GM23248 (cell line): ENCODE results near the gene ADGRG1. TPM values are rescaled to one million over a fixed set of nuclear protein-coding genes. Genes with fewer than 3 reads are reported as not detected.

ENCODE experiments used
- DNase-seq: peaks from one replicate; pipeline ENCODE4 v3.0.0-alpha.2; 2015
- H2AFZ ChIP-seq: fragments of 200-600 bp; sonication (generic); 2 replicates; pipeline ENCODE4 v1.6.1; 2016; ENCODE audit warnings: antibody characterized with exemption
- H3F3A ChIP-seq: fragments of 200-600 bp; sonication (generic); 2 replicates; pipeline ENCODE4 v1.6.1; 2016; ENCODE audit warnings: mild to moderate bottlenecking, antibody characterized with exemption, mixed run types; ENCODE audit not compliant: insufficient read depth
- H3K27ac ChIP-seq: fragments of 200-600 bp; sonication (generic); 2 replicates; pipeline ENCODE4 v1.5.1; 2016; ENCODE audit warnings: mild to moderate bottlenecking
- H3K27me3 ChIP-seq: fragments of 200-600 bp; sonication (generic); replicated peaks from 2 replicates; pipeline ENCODE4 v1.6.1; 2016; ENCODE audit warnings: mild to moderate bottlenecking; ENCODE audit not compliant: insufficient read depth
- H3K36me3 ChIP-seq: fragments of 200-600 bp; sonication (generic); 2 replicates; pipeline ENCODE4 v1.6.1; 2016; ENCODE audit warnings: low read depth, mild to moderate bottlenecking
- H3K4me1 ChIP-seq: fragments of 200-600 bp; sonication (generic); 2 replicates; pipeline ENCODE4 v1.6.1; 2016; ENCODE audit warnings: mild to moderate bottlenecking; ENCODE audit not compliant: insufficient read depth
- H3K4me2 ChIP-seq: fragments of 200-600 bp; sonication (generic); one replicate; pipeline ENCODE4 v1.6.1; 2016; ENCODE audit warnings: mild to moderate bottlenecking; ENCODE audit not compliant: unreplicated experiment
- H3K4me3 ChIP-seq: fragments of 200-600 bp; sonication (generic); 2 replicates; pipeline ENCODE4 v1.5.1; 2016; ENCODE audit warnings: mild to moderate bottlenecking
- H3K79me2 ChIP-seq: fragments of 200-600 bp; sonication (generic); 2 replicates; pipeline ENCODE4 v1.6.1; 2016; ENCODE audit warnings: mild to moderate bottlenecking; ENCODE audit not compliant: insufficient read depth
- H3K9ac ChIP-seq: fragments of 200-600 bp; sonication (generic); 2 replicates; pipeline ENCODE4 v1.6.1; 2016; ENCODE audit warnings: mild to moderate bottlenecking
- H3K9me2 ChIP-seq: fragments of 200-600 bp; sonication (generic); 2 replicates; pipeline ENCODE4 v1.6.1; 2016; ENCODE audit warnings: mixed run types, mild to moderate bottlenecking, moderate library complexity; ENCODE audit not compliant: insufficient read depth
- H3K9me3 ChIP-seq: fragments of 200-600 bp; sonication (generic); one replicate; pipeline ENCODE4 v1.6.1; 2017; ENCODE audit warnings: low read depth
- H4K20me1 ChIP-seq: fragments of 200-600 bp; sonication (generic); 2 replicates; pipeline ENCODE4 v1.6.0; 2016; ENCODE audit not compliant: insufficient read depth
- EZH2 ChIP-seq: fragments of 200-600 bp; sonication (generic); IDR thresholded peaks from 2 replicates; pipeline ENCODE4 v1.6.1; 2018; ENCODE audit warnings: antibody characterized with exemption, mild to moderate bottlenecking; ENCODE audit not compliant: insufficient read depth, poor library complexity, severe bottlenecking
- EZH2phosphoT487 ChIP-seq: fragments of 200-600 bp; sonication (generic); IDR thresholded peaks from 2 replicates; pipeline ENCODE4 v1.6.1; 2018; ENCODE audit warnings: antibody characterized with exemption, moderate library complexity, mild to moderate bottlenecking, low read depth; ENCODE audit not compliant: insufficient read depth
- WGBS, 2 experiments: methylation state at CpG; one replicate each; pipeline ENCODE4 v1.1.6; 2015 to 2017; ENCODE audit warnings: low lambda C conversion rate in 2 of 2, low coverage in 1 of 2; ENCODE audit errors: missing lambda C conversion rate in 2 of 2; 5-methylcytosine and 5-hydroxymethylcytosine counted together
- in situ Hi-C: fragments of 300-500 bp; cut with MboI; formaldehyde crosslinking; loops from 2 replicates; pipeline ENCODE4 v1.15.0; 2020
- polyA plus RNA-seq: library from polyadenylated mRNA; unstranded; fragments of >200 nt; fragmentation: Nextera tagmentation; extraction: Ambion mirVana; gene quantifications from 2 replicates; pipeline ENCODE4 v1.2.1, GENCODE V29; 2016
- total RNA-seq: library from RNA; depleted of rRNA; stranded (reverse); fragments of >200 nt; shearing (Covaris generic); gene quantifications from 2 replicates; pipeline ENCODE4 v1.2.3, GENCODE V29; 2014

ADGRG1 gene
- total and polyA plus RNA-seq, 2 experiments from 2014 or later, result 0.54 to 0.58 TPM

DNA sequence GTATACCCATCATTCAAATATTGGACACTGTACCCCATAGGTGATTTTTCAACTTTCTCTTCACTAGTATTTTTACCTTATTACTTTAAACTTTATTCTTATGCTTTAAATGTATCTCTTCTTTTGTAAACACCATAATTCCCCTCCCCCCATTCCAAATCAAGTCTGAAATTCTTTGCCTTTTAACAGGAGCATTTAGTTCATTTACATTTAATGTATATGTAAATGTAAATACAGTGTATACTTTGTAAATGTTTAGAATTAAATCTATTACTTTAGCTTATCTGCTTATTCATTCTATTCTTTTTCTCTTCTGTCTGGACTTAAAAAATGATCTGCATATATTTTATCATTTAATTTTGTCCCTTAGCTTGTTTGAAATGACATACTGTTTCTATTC lies 30.0 kb upstream of the ADGRG1 start:
- Histone ChIP-seq H4K20me1 (no peaks in the 10 kb centered on the region), H3K9ac (no peak overlapping the region), H3K27ac (no peak overlapping the region), H3K4me2 (no peak overlapping the region), H3F3A (no peaks in the 10 kb centered on the region), H3K9me3 (no peaks in the 10 kb centered on the region), H3K4me3 (no peak overlapping the region), H3K79me2 (no peaks in the 10 kb centered on the region), H3K27me3 (peaks cover 6% of the 10 kb centered on the region; the same call in 1 of the 2 replicates), H3K36me3 (no peaks in the 10 kb centered on the region), H3K4me1 (no peaks in the 10 kb centered on the region), H3K9me2 (no peaks in the 10 kb centered on the region), H2AFZ (no peak overlapping the region)
- TF ChIP-seq EZH2, result no peak
- TF ChIP-seq EZH2phosphoT487, result no peak
- DNase-seq, result no peak
- in situ Hi-C loops, result no loop called here

DNA sequence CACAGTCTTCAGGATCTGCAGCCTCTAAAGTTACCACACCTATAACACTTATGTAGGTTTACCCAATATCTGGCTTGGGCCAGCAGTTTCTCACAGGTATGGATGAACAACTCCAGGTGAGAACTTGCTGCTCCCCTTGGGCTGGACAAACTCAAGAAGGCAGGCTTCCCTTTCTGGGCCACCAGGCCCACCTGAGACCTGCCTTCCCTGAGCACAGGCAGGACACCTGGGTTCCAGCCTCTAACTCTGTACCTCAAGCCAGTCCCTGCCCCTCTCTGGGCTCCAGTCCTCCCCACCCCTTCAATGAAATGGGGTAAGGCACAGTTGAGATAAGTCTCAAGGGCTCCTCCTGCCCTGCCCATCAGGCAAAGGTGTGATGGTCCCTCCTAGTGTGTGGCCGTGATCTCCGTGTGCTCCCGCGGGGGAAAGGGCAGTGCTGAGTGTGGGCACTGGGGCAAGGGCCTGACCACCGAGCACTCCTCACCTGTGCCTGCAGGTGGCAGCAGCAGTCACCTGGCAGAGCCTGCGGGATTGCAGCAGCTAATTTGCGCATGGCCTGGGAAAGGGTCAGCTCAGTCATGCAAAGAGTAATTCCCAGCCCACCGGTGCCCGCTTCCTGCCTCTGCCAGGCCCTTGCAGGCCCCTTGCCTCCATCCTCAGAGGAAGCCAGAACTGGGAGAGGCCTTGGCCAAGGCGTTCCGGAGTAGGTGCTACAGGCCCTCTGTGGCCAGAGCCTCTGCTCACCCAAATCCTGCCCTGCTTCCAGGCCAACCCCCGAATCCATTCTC lies 28.2 kb upstream of the ADGRG1 start:
- no peak overlapping the region for H3K4me3 ChIP-seq
- peaks cover 7% of the 10 kb centered on the region; the same call in 1 of the 2 replicates for H3K27me3 ChIP-seq
- H3K36me3 ChIP-seq, result no peaks in the 10 kb centered on the region
- TF ChIP-seq EZH2phosphoT487 (no peak), EZH2 (no peak)
- peak; percentile 57 for DNase-seq
- no peaks in the 10 kb centered on the region for H4K20me1 ChIP-seq
- no peaks in the 10 kb centered on the region for H3F3A ChIP-seq
- no peaks in the 10 kb centered on the region for H3K79me2 ChIP-seq
- H3K4me2 ChIP-seq, result no peak overlapping the region
- no peak overlapping the region for H2AFZ ChIP-seq
- H3K4me1 ChIP-seq, result no peaks in the 10 kb centered on the region
- no peak overlapping the region for H3K27ac ChIP-seq
- H3K9me3 ChIP-seq, result no peaks in the 10 kb centered on the region
- H3K9ac ChIP-seq, result no peak overlapping the region
- WGBS, 2 experiments, result 21 to 25% methylated on average over 12 of the region's 12 CpGs
- no peaks in the 10 kb centered on the region for H3K9me2 ChIP-seq
- in situ Hi-C loops, result no loop called here

DNA sequence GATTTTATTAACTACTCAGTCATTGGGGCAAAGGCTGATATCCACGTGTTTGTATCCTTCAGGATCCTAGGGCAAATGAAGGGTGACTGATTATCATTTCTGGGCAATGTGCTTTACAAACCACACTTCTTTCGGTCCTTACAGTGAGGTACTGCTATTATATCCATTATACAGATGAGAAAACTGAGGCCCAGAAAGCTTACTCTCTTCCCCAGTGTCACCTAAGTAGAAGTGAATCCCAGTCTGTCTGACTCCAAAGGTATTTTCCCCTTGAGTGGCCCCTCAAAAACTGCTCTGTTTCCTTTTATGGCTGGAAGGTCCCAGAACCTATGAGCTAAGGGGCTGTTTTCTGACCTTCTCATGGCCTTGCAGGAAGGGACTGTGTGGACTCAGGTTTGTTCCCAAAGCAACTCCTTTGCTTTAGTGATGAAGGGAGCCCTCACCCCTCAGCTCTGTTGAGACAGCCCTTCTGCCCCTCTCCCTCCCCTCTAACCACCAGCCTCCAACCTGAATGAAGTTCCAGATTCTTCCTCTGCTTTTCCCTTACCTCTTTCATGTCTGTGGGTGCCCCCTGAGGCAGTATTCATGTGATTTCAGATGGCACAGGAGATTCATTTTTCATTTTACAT lies 27.4 kb upstream of the ADGRG1 start:
- Histone ChIP-seq H3K27me3 (peaks cover 7% of the 10 kb centered on the region; the same call in 1 of the 2 replicates), H3K9ac (no peak overlapping the region), H3K36me3 (no peaks in the 10 kb centered on the region), H3K9me3 (no peaks in the 10 kb centered on the region), H3F3A (no peaks in the 10 kb centered on the region), H3K9me2 (no peaks in the 10 kb centered on the region), H2AFZ (no peak overlapping the region), H3K27ac (no peak overlapping the region), H3K4me3 (no peak overlapping the region), H3K4me1 (no peaks in the 10 kb centered on the region), H4K20me1 (no peaks in the 10 kb centered on the region), H3K4me2 (no peak overlapping the region), H3K79me2 (no peaks in the 10 kb centered on the region)
- TF ChIP-seq EZH2, result no peak
- in situ Hi-C loops, result no loop called here
- WGBS, 2 experiments, result 60% methylated on average over 2 of the region's 2 CpGs
- no peak for DNase-seq

DNA sequence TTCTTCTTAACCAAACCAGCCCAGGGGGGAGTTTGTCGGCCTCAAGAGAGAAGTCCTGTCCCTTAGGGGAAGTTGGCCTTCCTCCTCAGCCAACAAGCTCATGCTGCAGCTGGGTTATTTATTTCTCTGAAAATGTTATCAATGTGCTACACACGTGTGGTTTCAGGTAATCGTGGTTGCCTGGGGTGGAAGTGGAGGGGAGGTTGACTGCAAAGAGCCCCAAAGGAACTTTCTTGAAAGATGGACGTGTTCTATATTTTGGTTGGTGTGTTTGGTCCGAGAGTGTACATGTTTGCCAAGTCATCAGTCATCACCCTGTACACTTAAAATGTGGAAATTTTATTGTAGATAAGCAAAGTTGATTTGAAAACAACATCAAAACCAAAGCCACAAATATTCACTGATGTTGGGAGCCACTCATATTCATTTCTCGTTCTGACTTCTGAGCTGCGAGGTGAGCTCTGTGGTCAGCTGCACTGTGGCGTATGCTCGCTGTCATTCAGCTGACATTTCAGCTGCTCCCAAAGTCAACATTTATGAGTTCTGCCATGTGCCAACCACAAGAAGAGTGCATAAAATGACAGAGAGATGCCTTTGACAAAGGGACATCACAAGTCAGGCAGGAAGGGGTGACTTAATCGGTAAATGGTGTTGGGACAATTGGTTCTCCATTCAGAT lies 26.5 kb upstream of the ADGRG1 start:
- Histone ChIP-seq H3K9ac (no peak overlapping the region), H3K4me2 (no peak overlapping the region), H3F3A (no peaks in the 10 kb centered on the region), H2AFZ (no peak overlapping the region), H3K4me3 (no peak overlapping the region), H3K4me1 (no peaks in the 10 kb centered on the region), H3K9me3 (no peaks in the 10 kb centered on the region), H3K36me3 (no peaks in the 10 kb centered on the region), H3K27ac (no peak overlapping the region), H3K27me3 (peaks cover 7% of the 10 kb centered on the region; the same call in 1 of the 2 replicates), H4K20me1 (no peaks in the 10 kb centered on the region), H3K9me2 (no peaks in the 10 kb centered on the region), H3K79me2 (no peaks in the 10 kb centered on the region)
- TF ChIP-seq EZH2 (no peak), EZH2phosphoT487 (no peak)
- DNase-seq, result no peak
- 77 to 79% methylated on average over 10 of the region's 10 CpGs for WGBS, 2 experiments
- in situ Hi-C loops, result no loop called here
